Left lung (tissue), 10 donors: ENCODE measurements around the gene SSR2. TPM values are rescaled to one million over a fixed set of nuclear protein-coding genes. Genes with fewer than 3 reads are reported as not detected.

Experiments
- ATAC-seq: fragments of 200-7000 bp; cut with Tn5 transposase; one replicate; pipeline ENCODE4 v1.9.1; 2020; ENCODE audit warnings: moderate library complexity
- DNase-seq, 4 donors: peaks; one replicate each; pipeline ENCODE4 v3.0.0-alpha.2; 2013 to 2020
- H3K27ac ChIP-seq, 2 donors: fragments of 200-600 bp; sonication (generic) in 1 of 2; one replicate each; pipeline versions ENCODE4 v1.5.0 to v1.8.0; 2020 to 2021
- H3K27me3 ChIP-seq, 2 donors: fragments of 200-600 bp; sonication (generic) in 1 of 2; one replicate each; pipeline versions ENCODE4 v1.5.0 to v1.8.0; 2020 to 2021
- H3K36me3 ChIP-seq, 2 donors: fragments of 200-600 bp; sonication (generic) in 1 of 2; one replicate each; pipeline versions ENCODE4 v1.5.0 to v1.8.0; 2020 to 2021
- H3K4me1 ChIP-seq, 2 donors: fragments of 200-600 bp; one replicate each; pipeline ENCODE4 v1.8.0; 2021
- H3K4me3 ChIP-seq, 2 donors: fragments of 200-600 bp; sonication (generic) in 1 of 2; one replicate each; pipeline versions ENCODE4 v1.5.0 to v1.8.0; 2020 to 2021; ENCODE audit warnings: mild to moderate bottlenecking in 1 of 2
- H3K9me3 ChIP-seq, 2 donors: fragments of 200-600 bp; sonication (generic) in 1 of 2; one replicate each; pipeline versions ENCODE4 v1.5.0 to v1.8.0; 2020 to 2021
- CTCF ChIP-seq, 2 donors: fragments of 200-600 bp; sonication (generic) in 1 of 2; IDR thresholded peaks; one replicate each; pipeline versions ENCODE4 v1.5.0 to v1.8.0; 2021; ENCODE audit warnings: antibody characterized with exemption in 2 of 2
- intact Hi-C, 2 donors: fragments of 100-400 bp; cut with DNase I; formaldehyde crosslinking; loops; one replicate each; pipeline versions ENCODE4 v1.11.2 to v1.14.2; 2022
- polyA plus RNA-seq, 6 donors: library from polyadenylated mRNA; unstranded; fragments of 120-200 nt; gene quantifications; one replicate each; pipeline ENCODE4 v1.2.1, GENCODE V29; 2013; ENCODE audit not compliant: insufficient read length in 6 of 6
- total RNA-seq, 2 donors: library from RNA; stranded (reverse); fragmentation: NEBNext Ultra II Directional; extraction: Animal tissue kit (Norgen Biotek cat#: 25700); gene quantifications; one replicate each; pipeline ENCODE4 v1.2.1, GENCODE V29; 2021
- donor health status: DM: no; HTN: yes; CAD: no.
- donor health status: DM: no; HTN: no; CAD: no.

Gene SSR2
- total and polyA plus RNA-seq, 8 donors = 284 to 529 (median 505) TPM

- H3K9me3 ChIP-seq = no peaks in the 10 kb centered on the region
- intact Hi-C loops = no loop called here
- no peak for ATAC-seq
Measured at GRCh38 chr1:156067262-156067661, 46.5 kb upstream of the SSR2 start.

GRCh38 chr1:156065871-156066270, 45.1 kb upstream of the SSR2 start:
- DNase-seq = no peak

More at GRCh38 chr1:156067262-156067661, 46.5 kb upstream of the SSR2 start:
- peaks cover 0 to 5% of the 10 kb centered on the region in 2 donors for H3K36me3 ChIP-seq
- TF ChIP-seq CTCF (IDR thresholded peaks at IDR 0.05) = no peak
- H3K4me1 ChIP-seq = peaks cover 0 to 5% of the 10 kb centered on the region in 2 donors
- no peak overlapping the region for H3K4me3 ChIP-seq
- no peak overlapping the region for H3K27ac ChIP-seq
- H3K27me3 ChIP-seq = no peaks in the 10 kb centered on the region
- DNase-seq = no peak

GRCh38 chr1:156065212-156065611, 44.5 kb upstream of the SSR2 start:
- Histone ChIP-seq H3K27ac (no peak overlapping the region), H3K4me3 (no peak overlapping the region), H3K27me3 (no peaks in the 10 kb centered on the region), H3K4me1 (peaks cover 0 to 5% of the 10 kb centered on the region in 2 donors), H3K9me3 (no peaks in the 10 kb centered on the region), H3K36me3 (peaks cover 0 to 5% of the 10 kb centered on the region in 2 donors)
- TF ChIP-seq CTCF (IDR thresholded peaks at IDR 0.05) = no peak
- ATAC-seq = no peak
- intact Hi-C loops = no loop called here
- no peak for DNase-seq

More at GRCh38 chr1:156065871-156066270, 45.1 kb upstream of the SSR2 start:
- no peak for TF ChIP-seq CTCF (IDR thresholded peaks at IDR 0.05)
- Histone ChIP-seq H3K36me3 (peaks cover 0 to 5% of the 10 kb centered on the region in 2 donors), H3K4me1 (peaks cover 0 to 5% of the 10 kb centered on the region in 2 donors), H3K27me3 (no peaks in the 10 kb centered on the region), H3K27ac (no peak overlapping the region), H3K4me3 (no peak overlapping the region), H3K9me3 (no peaks in the 10 kb centered on the region)
- intact Hi-C loops = no loop called here
- no peak for ATAC-seq

- ATAC-seq (no peak), DNase-seq (no peak)
- peaks cover 0 to 1% of the 10 kb centered on the region in 2 donors for H3K36me3 ChIP-seq
- H3K4me1 ChIP-seq = peaks cover 0 to 5% of the 10 kb centered on the region in 2 donors
- no peak for TF ChIP-seq CTCF (IDR thresholded peaks at IDR 0.05)
- no peaks in the 10 kb centered on the region for H3K27me3 ChIP-seq
- intact Hi-C loops = no loop called here
- H3K9me3 ChIP-seq = no peaks in the 10 kb centered on the region
- no peak overlapping the region for H3K27ac ChIP-seq
- no peak overlapping the region for H3K4me3 ChIP-seq
Measured at GRCh38 chr1:156064615-156065014, 43.9 kb upstream of the SSR2 start.

GRCh38 chr1:156063997-156064285, 43.2 kb upstream of the SSR2 start:
- no peak overlapping the region for H3K4me3 ChIP-seq
- no peak for TF ChIP-seq CTCF (IDR thresholded peaks at IDR 0.05)
- ATAC-seq = no peak
- no peak for DNase-seq
- intact Hi-C loops = no loop called here
- H3K27ac ChIP-seq = no peak overlapping the region
- H3K27me3 ChIP-seq = no peaks in the 10 kb centered on the region
- H3K9me3 ChIP-seq = no peaks in the 10 kb centered on the region
- H3K36me3 ChIP-seq = no peaks in the 10 kb centered on the region
- H3K4me1 ChIP-seq = peaks cover 0 to 5% of the 10 kb centered on the region in 2 donors
